Myocyte (in vitro differentiated cells): ENCODE results near the gene UNC13D. TPM values are rescaled to one million over a fixed set of nuclear protein-coding genes. Genes with fewer than 3 reads are reported as not detected.
"Not testable (repeated sequence)": the region's sequence is repeated elsewhere in the genome, so short reads cannot be mapped to it uniquely, and the experiment has no call there.

Experiments
- DNase-seq: peaks from one replicate; pipeline ENCODE4 v3.0.0-alpha.2; 2012; ENCODE audit warnings: low read depth
- total RNA-seq: library from RNA; depleted of rRNA; stranded (reverse); fragments of >200 nt; gene quantifications from 2 replicates; pipeline ENCODE4 v1.2.3, GENCODE V29; 2014

Gene UNC13D
- total RNA-seq, 1 donor from 2014 or later = 1.9 TPM

- no peak for DNase-seq
Observed at GRCh38 chr17:75875182-75875939, 31.2 kb upstream of the UNC13D start.

- DNase-seq = no peak
Observed at GRCh38 chr17:75874323-75875181, 30.3 kb upstream of the UNC13D start.

GRCh38 chr17:75873587-75874322 is 29.6 kb upstream of the UNC13D start:
- DNase-seq = no peak

GRCh38 chr17:75872434-75873351 is 28.5 kb upstream of the UNC13D start:
- peak; percentile 77 for DNase-seq

- DNase-seq = not testable (repeated sequence)
Observed at GRCh38 chr17:75870228-75870627, 26.0 kb upstream of the UNC13D start.

- DNase-seq = no peak
Observed at GRCh38 chr17:75869282-75870141, 25.3 kb upstream of the UNC13D start.

- not testable (repeated sequence) for DNase-seq
Observed at GRCh38 chr17:75868730-75869281, 24.6 kb upstream of the UNC13D start.

GRCh38 chr17:75865404-75866188 is 21.4 kb upstream of the UNC13D start:
- not testable (repeated sequence) for DNase-seq

- DNase-seq = not testable (repeated sequence)
Observed at GRCh38 chr17:75864887-75865286, 20.7 kb upstream of the UNC13D start.

GRCh38 chr17:75864448-75864871 is 20.3 kb upstream of the UNC13D start:
- DNase-seq = peak; percentile 58

GRCh38 chr17:75861927-75862317 is 17.7 kb upstream of the UNC13D start:
- DNase-seq = no peak

- DNase-seq = not testable (repeated sequence)
Observed at GRCh38 chr17:75859358-75859757, 15.2 kb upstream of the UNC13D start.

- DNase-seq = no peak
Observed at GRCh38 chr17:75856062-75856756, 12.0 kb upstream of the UNC13D start.

- DNase-seq = peak; percentile 100
Observed at GRCh38 chr17:75855310-75856061, 11.3 kb upstream of the UNC13D start, which contains the start of gene WBP2. TSS of gene WBP2 (minus strand) at chr17:75855335. CDS start at chr17:75855297, 38 bp downstream.

- DNase-seq = no peak
Observed at GRCh38 chr17:75854881-75855309, 10.7 kb upstream of the UNC13D start.

GRCh38 chr17:75854101-75854748 is 10.0 kb upstream of the UNC13D start:
- peak; percentile 83 for DNase-seq
